LNCAP (cell line): Measurements from ENCODE around the gene UNC5B.

Source experiments
- CTCF ChIP-seq: fragments of 450-650 bp; IDR thresholded peaks from 2 replicates; pipeline ENCODE4 v1.5.1; 2017; ENCODE audit warnings: mild to moderate bottlenecking

The UNC5B gene

GRCh38 chr10:71256661-71257318 is 44.4 kb downstream of the UNC5B start:
- TF ChIP-seq CTCF, result no peak

- TF ChIP-seq CTCF, result no peak
These were observed 45.1 kb downstream of the UNC5B start for GRCh38 chr10:71257319-71257997.

GRCh38 chr10:71258046-71258445 is 45.7 kb downstream of the UNC5B start:
- no peak for TF ChIP-seq CTCF

GRCh38 chr10:71258446-71259145 is 46.2 kb downstream of the UNC5B start:
- TF ChIP-seq CTCF, result no peak

- no peak for TF ChIP-seq CTCF
These were observed 46.9 kb downstream of the UNC5B start for GRCh38 chr10:71259282-71259681.

- TF ChIP-seq CTCF, result no peak
These were observed 47.6 kb downstream of the UNC5B start for GRCh38 chr10:71259815-71260501.

GRCh38 chr10:71260622-71261325 is 48.4 kb downstream of the UNC5B start:
- TF ChIP-seq CTCF, result no peak
